GM19239 (cell line): ENCODE data around the gene NRXN3.
"Not testable (repeated sequence)": the region's sequence is repeated elsewhere in the genome, so short reads cannot be mapped to it uniquely, and the experiment has no call there.

Experiments used
- DNase-seq: peaks from one replicate; pipeline ENCODE4 v3.0.0; 2011; ENCODE audit warnings: low spot score; ENCODE audit not compliant: insufficient read length
- FAIRE-seq: peaks from 2 replicates; lab custom pipeline; 2011; peaks lifted over from hg19 to GRCh38; lab: Jason Lieb, UNC

The NRXN3 gene

GRCh38 chr14:79734151-79734550, 1564.0 kb downstream of the NRXN3 start:
- FAIRE-seq, result no peak
- DNase-seq, result no peak

DNA sequence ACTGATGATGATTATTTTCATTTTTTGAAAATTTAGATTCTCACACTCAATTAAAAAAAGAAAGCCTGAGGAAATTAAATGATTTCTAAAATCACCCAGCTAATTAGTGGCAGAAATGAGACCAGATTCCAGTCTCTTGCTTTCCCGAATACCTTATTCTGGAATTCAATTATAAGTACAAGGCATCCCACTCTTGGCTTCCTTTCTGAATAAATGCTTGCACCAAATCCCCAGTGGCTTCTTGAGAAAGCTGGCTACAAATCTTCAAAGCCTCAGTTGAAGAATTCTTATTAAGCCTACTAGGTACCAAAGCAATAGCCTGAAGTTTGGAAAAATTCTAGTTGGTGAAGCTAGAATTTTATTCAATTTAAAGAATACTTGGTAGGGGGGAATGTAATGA, 1564.5 kb downstream of the NRXN3 start:
- no peak for FAIRE-seq
- no peak for DNase-seq

GRCh38 chr14:79735121-79735520, 1564.9 kb downstream of the NRXN3 start:
- FAIRE-seq, result no peak

GRCh38 chr14:79740066-79740601, 1570.0 kb downstream of the NRXN3 start:
- FAIRE-seq, result no peak
- DNase-seq, result no peak

More at GRCh38 chr14:79735121-79735520, 1564.9 kb downstream of the NRXN3 start:
- DNase-seq, result no peak

DNA sequence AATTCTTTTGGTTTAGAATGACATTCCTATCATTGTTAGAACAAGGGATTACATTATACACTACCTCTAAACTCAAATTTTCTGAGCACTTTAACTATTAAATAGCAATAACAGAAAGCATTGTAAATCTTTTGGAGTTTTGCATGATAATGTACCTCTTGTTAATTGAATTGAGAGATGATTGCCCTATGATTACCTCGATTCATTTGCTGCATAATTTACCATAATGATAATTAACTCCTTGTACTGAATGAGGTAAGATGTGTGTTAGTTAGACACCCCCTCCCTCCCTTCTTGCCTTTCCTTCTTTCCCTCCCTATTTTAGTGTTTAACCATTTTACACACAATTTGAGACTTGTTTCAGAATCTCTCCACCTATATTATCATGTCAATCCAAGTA, 1572.0 kb downstream of the NRXN3 start:
- no peak for FAIRE-seq
- DNase-seq, result no peak

DNA sequence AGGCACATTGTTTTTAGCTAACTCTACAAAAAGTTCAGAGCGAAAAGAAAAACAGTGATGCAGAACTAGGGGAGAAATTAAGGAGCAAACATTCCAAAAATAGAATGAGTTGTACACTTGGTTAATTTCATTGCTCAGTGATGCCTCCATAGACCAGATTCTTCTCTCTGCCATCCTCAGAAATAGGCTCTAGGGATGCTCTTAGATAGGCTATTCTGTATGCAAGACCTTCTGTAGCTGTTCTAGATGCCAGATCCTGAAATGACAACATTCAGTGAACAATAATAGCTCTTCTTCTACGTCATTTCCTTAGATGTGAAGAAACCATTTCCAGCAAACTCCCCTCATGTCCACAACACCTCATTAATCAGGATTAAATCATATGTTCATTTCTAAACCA, 1574.9 kb downstream of the NRXN3 start:
- DNase-seq, result no peak
- no peak for FAIRE-seq

DNA sequence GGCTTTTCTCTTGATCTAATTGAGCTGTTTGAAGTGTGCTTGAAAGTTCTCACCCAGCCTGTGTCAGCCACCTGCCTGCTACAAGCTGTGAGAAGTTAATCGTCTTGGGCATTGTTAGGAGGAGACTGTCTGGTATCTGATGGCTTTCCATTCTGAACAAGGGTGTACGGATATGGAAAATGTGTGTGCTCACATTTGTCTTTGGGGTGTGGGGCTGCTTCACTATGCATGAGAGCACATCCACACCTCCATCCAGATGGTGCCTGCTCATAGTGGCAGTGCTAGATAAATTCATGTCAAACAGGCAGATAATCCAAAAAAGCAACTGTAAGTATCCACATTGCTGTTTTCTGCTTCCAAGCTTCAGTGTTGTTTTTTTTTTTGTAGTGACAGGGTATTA, 1578.9 kb downstream of the NRXN3 start:
- FAIRE-seq (no peak), DNase-seq (no peak)

- no peak for DNase-seq
- no peak for FAIRE-seq
Measured at GRCh38 chr14:79758985-79759384, 1588.8 kb downstream of the NRXN3 start.

DNA sequence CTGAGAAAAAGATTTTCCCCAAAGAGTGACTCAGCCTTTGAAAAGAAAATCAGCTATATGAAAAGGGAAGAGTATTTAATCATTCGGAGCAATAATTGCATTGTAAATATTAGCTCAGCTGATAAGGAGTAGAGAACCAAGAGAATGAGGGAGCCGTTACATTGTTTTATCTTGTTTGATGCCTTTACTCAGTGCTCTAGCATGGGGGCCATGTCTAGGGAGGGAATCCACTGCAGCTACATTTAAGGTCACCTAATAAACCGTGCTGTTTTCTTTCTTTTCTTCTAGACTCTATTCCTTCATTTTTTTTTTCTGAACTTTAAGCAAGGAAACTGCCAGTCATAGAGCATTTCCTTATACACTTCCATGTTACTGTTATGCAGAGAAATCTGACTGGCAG, 1594.2 kb downstream of the NRXN3 start:
- FAIRE-seq, result no peak

DNA sequence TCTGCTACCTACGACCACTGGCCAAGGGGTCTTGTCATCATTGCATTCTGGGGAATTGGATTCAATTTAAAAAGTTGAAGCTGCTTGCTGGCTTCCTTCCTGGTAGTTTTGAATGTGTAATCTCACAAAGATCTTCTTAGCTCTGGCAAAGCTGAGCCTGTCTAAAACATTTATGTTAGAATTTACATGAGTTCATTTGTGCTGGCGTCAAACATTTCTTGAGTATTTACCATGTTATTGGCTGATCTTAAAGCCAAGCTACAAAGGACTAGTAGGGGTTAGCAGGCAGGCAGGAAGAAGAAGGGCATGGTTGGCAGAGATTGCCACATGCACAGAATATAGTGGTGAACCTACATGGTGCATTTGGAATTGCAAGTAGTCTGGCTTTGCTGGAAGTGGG, 1596.3 kb downstream of the NRXN3 start:
- FAIRE-seq (no peak), DNase-seq (no peak)

More for the DNA sequence above, 1594.2 kb downstream of the NRXN3 start:
- DNase-seq, result no peak

DNA sequence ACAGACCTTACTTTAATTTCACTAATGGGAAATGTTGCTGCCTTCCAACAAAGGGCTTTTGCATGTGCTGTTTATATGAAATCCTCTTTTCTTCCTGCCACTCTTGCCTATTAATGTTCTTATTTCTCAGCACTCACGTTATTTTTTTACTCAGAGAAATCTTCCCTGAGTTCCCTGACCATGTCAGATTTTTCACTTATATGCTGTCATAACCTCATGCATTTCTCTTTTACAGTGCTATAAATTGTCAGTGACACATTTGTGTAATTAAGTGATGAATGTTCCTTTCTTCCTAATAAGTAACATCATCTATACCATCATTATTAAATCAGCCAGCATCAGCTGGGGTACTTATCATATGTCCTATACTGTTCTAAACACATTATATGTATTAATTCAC, 1597.1 kb downstream of the NRXN3 start:
- FAIRE-seq, result no peak

GRCh38 chr14:79767721-79768120, 1597.5 kb downstream of the NRXN3 start:
- DNase-seq, FAIRE-seq: not testable (repeated sequence)

More for the DNA sequence above, 1597.1 kb downstream of the NRXN3 start:
- DNase-seq, result no peak

DNA sequence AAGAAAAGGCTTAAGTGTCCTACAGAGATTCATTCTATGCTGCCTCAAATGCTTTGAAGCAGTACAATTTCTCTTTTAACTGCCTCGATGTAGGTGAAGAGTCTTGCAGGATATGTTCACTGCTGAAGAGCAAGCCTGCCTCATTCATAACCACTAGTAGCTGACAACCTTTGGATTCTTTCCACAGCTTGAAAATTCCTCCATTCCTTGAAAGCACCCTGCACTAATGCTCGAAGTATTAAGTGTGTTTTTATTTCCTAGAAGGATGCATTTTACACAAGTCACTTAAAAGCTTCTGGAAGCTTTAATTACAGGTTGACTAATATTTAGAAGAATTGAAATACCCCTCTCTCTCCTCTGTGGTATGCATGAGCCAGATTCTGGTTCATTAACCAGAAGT, 1611.7 kb downstream of the NRXN3 start:
- FAIRE-seq (no peak), DNase-seq (no peak)

GRCh38 chr14:79783041-79783440, 1612.9 kb downstream of the NRXN3 start:
- FAIRE-seq (no peak), DNase-seq (no peak)

DNA sequence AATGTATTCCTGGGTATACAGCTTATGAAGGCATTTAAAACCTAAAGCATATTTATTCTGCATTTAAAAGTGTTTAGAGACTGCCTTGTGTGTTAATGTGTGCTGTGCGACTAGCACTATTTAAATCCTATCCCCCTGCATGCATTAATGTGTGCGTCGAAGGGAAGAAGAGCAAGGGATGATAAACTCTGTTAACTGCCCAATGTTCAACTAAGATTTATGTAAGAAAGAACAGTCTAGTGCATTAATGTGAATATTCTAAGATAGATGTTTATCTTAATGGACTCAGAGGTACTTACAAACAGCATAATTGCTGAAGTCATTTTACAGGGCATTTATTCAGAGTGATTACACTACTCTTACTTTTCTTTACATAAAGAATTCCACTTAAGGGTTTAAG, 1616.3 kb downstream of the NRXN3 start:
- FAIRE-seq (no peak), DNase-seq (no peak)

GRCh38 chr14:79788346-79788745, 1618.2 kb downstream of the NRXN3 start:
- FAIRE-seq (no peak), DNase-seq (no peak)

GRCh38 chr14:79791055-79791732, 1621.0 kb downstream of the NRXN3 start:
- DNase-seq, result no peak
- no peak for FAIRE-seq

GRCh38 chr14:79802093-79802492, 1631.9 kb downstream of the NRXN3 start:
- no peak for DNase-seq
- no peak for FAIRE-seq

GRCh38 chr14:79805636-79806035, 1635.5 kb downstream of the NRXN3 start:
- DNase-seq, result no peak
- no peak for FAIRE-seq

GRCh38 chr14:79809849-79810612, 1639.9 kb downstream of the NRXN3 start:
- DNase-seq (no peak), FAIRE-seq (no peak)

GRCh38 chr14:79820866-79821535, 1650.8 kb downstream of the NRXN3 start:
- DNase-seq (no peak), FAIRE-seq (no peak)
